IMR-90 (cell line): ENCODE results near the gene HK3. TPM values are rescaled to one million over a fixed set of nuclear protein-coding genes. Genes with fewer than 3 reads are reported as not detected.

ENCODE experiments used
- ATAC-seq: fragments of 200-7000 bp; cut with Tn5 transposase; 2 replicates; pipeline ENCODE4 v1.9.1; 2020; ENCODE audit warnings: low read depth, mild to moderate bottlenecking, moderate library complexity
- BruUV-seq: library from RNA; stranded (reverse); fragments of 400-500 nt; replicated peaks from 2 replicates; lab custom pipeline; 2021; lab: Mats Ljungman, UMichigan
- CTCF ChIA-PET: fragments of 300-600 bp; formaldehyde crosslinking; extraction: SDS; loops from one replicate; lab custom pipeline; 2021; ENCODE audit warnings: antibody characterized with exemption; lab: Yijun Ruan, JAX
- POLR2A ChIA-PET: fragments of 300-600 bp; sonication (Branson Sonifier 250); formaldehyde crosslinking; loops from one replicate; lab custom pipeline; 2022; ENCODE audit warnings: antibody characterized with exemption; ENCODE audit not compliant: unreplicated experiment; lab: Charles Lee
- DNase-seq: peaks from one replicate; pipeline ENCODE4 v3.0.0; 2013
- H2AFZ ChIP-seq: replicated peaks from 2 replicates; pipeline ENCODE3; 2013; ENCODE audit warnings: low read length, mild to moderate bottlenecking; ENCODE audit not compliant: poor library complexity
- H2AK5ac ChIP-seq: 2 replicates; pipeline ENCODE4 v1.6.1; 2013; ENCODE audit warnings: low read depth, low read length, inconsistent platforms
- H2AK9ac ChIP-seq: replicated peaks from 2 replicates; pipeline ENCODE3; 2013; ENCODE audit warnings: mild to moderate bottlenecking, low read depth, low read length, moderate library complexity; ENCODE audit not compliant: poor library complexity
- H2BK120ac ChIP-seq: 2 replicates; pipeline ENCODE4 v1.6.1; 2013; ENCODE audit warnings: low read depth, low read length, inconsistent platforms
- H2BK15ac ChIP-seq: 3 replicates; pipeline ENCODE4 v1.6.1; 2013; ENCODE audit warnings: low read depth, low read length, inconsistent platforms
- H2BK20ac ChIP-seq: 2 replicates; pipeline ENCODE4 v1.6.1; 2013; ENCODE audit warnings: low read depth, mild to moderate bottlenecking, inconsistent platforms, low read length, moderate library complexity
- H2BK5ac ChIP-seq: 2 replicates; pipeline ENCODE4 v1.6.1; 2013; ENCODE audit warnings: mild to moderate bottlenecking, low read depth, low read length, inconsistent platforms; ENCODE audit not compliant: poor library complexity, severe bottlenecking
- H3K14ac ChIP-seq: replicated peaks from 2 replicates; pipeline ENCODE4 v1.6.1; 2013; ENCODE audit warnings: low read depth, low read length, inconsistent platforms
- H3K18ac ChIP-seq: 2 replicates; pipeline ENCODE4 v1.6.1; 2013; ENCODE audit warnings: low read depth, low read length, control low read depth
- H3K23ac ChIP-seq: 2 replicates; pipeline ENCODE4 v1.6.1; 2013; ENCODE audit warnings: low read depth, low read length, inconsistent platforms
- H3K27ac ChIP-seq: 2 replicates; pipeline ENCODE4 v1.5.1; 2013; ENCODE audit warnings: mild to moderate bottlenecking, control low read depth, low read length; ENCODE audit not compliant: insufficient read depth
- H3K27me3 ChIP-seq: 2 replicates; pipeline ENCODE4 v1.6.1; 2013; ENCODE audit warnings: low read length; ENCODE audit not compliant: control insufficient read depth, insufficient read depth
- H3K36me3 ChIP-seq: 2 replicates; pipeline ENCODE4 v1.6.1; 2013; ENCODE audit warnings: low read length, mixed read lengths; ENCODE audit not compliant: control insufficient read depth, insufficient read depth
- H3K4ac ChIP-seq: 2 replicates; pipeline ENCODE4 v1.6.1; 2013; ENCODE audit warnings: low read depth, low read length, inconsistent platforms
- H3K4me1 ChIP-seq: 2 replicates; pipeline ENCODE4 v1.6.1; 2013; ENCODE audit warnings: low read length, mixed read lengths; ENCODE audit not compliant: control insufficient read depth, insufficient read depth
- H3K4me2 ChIP-seq: 2 replicates; pipeline ENCODE4 v1.6.1; 2013; ENCODE audit warnings: low read depth, mild to moderate bottlenecking, control low read depth, low read length, moderate library complexity
- H3K4me3 ChIP-seq: 2 replicates; pipeline ENCODE4 v1.5.1; 2013; ENCODE audit warnings: low read depth, mild to moderate bottlenecking, control low read depth, low read length, moderate library complexity; ENCODE audit not compliant: insufficient read depth
- H3K56ac ChIP-seq: 2 replicates; pipeline ENCODE4 v1.6.1; 2013; ENCODE audit warnings: low read length, inconsistent platforms; ENCODE audit not compliant: insufficient read depth; ENCODE audit errors: extremely low read depth
- H3K79me1 ChIP-seq, 2 experiments: 2 replicates each; pipeline ENCODE4 v1.6.1; 2013; ENCODE audit warnings: low read length in 2 of 2, inconsistent platforms in 1 of 2, low read depth in 1 of 2
- H3K9ac ChIP-seq: 2 replicates; pipeline ENCODE4 v1.6.1; 2013; ENCODE audit warnings: low read depth, low read length, control low read depth
- H3K9me1 ChIP-seq: 2 replicates; pipeline ENCODE4 v1.6.1; 2013; ENCODE audit warnings: low read length, inconsistent platforms; ENCODE audit not compliant: insufficient read depth
- H3K9me3 ChIP-seq: 2 replicates; pipeline ENCODE4 v1.6.1; 2013; ENCODE audit warnings: low read length; ENCODE audit not compliant: control insufficient read depth, insufficient read depth
- H4K20me1 ChIP-seq: 2 replicates; pipeline ENCODE4 v1.6.1; 2013; ENCODE audit warnings: low read length, inconsistent platforms; ENCODE audit not compliant: insufficient read depth
- H4K5ac ChIP-seq: 2 replicates; pipeline ENCODE4 v1.6.1; 2013; ENCODE audit warnings: mild to moderate bottlenecking, low read depth, low read length, control low read depth
- H4K8ac ChIP-seq, 2 experiments: 2 replicates each; pipeline ENCODE4 v1.6.1; 2013; ENCODE audit warnings: low read depth in 2 of 2, low read length in 2 of 2, control low read depth in 1 of 2, inconsistent platforms in 1 of 2
- H4K91ac ChIP-seq: 2 replicates; pipeline ENCODE4 v1.6.1; 2013; ENCODE audit warnings: low read depth, low read length, inconsistent platforms; ENCODE audit not compliant: insufficient read depth
- CEBPB ChIP-seq: IDR thresholded peaks from 2 replicates; pipeline ENCODE4 v1.6.1; 2012; ENCODE audit warnings: low read depth, low read length, improper control_type of control experiment
- CHD1 ChIP-seq: IDR thresholded peaks from 2 replicates; pipeline ENCODE4 v1.6.1; 2012; ENCODE audit warnings: low read depth, low read length, improper control_type of control experiment
- ELK1 ChIP-seq: fragments of 150-350 bp; IDR thresholded peaks from 2 replicates; pipeline ENCODE4 v1.6.1; 2016; ENCODE audit warnings: low read depth, mild to moderate bottlenecking, low read length, moderate library complexity, borderline replicate concordance
- FOS ChIP-seq: fragments of 150-350 bp; IDR thresholded peaks from 2 replicates; pipeline ENCODE4 v1.6.1; 2016; ENCODE audit warnings: low read depth, low read length
- MAFK ChIP-seq: IDR thresholded peaks from 2 replicates; pipeline ENCODE4 v1.6.1; 2012; ENCODE audit warnings: low read depth, low read length, improper control_type of control experiment
- MAZ ChIP-seq: IDR thresholded peaks from 2 replicates; pipeline ENCODE4 v1.6.1; 2012; ENCODE audit warnings: low read depth, mild to moderate bottlenecking, low read length, improper control_type of control experiment, moderate library complexity, borderline replicate concordance
- MXI1 ChIP-seq: IDR thresholded peaks from 2 replicates; pipeline ENCODE4 v1.6.1; 2012; ENCODE audit warnings: low read depth, mild to moderate bottlenecking, low read length, moderate library complexity, borderline replicate concordance
- NFE2L2 ChIP-seq: fragments of 150-350 bp; IDR thresholded peaks from 2 replicates; pipeline ENCODE4 v1.6.1; 2016; ENCODE audit warnings: low read depth, mild to moderate bottlenecking, low read length
- POLR2A ChIP-seq: IDR thresholded peaks from 2 replicates; pipeline ENCODE4 v1.6.1; 2012; ENCODE audit warnings: mild to moderate bottlenecking, low read depth, low read length
- RAD21 ChIP-seq: IDR thresholded peaks from 2 replicates; pipeline ENCODE4 v1.6.1; 2012; ENCODE audit warnings: low read length, improper control_type of control experiment
- RCOR1 ChIP-seq: IDR thresholded peaks from 2 replicates; pipeline ENCODE4 v1.6.1; 2012; ENCODE audit warnings: mild to moderate bottlenecking, low read length, improper control_type of control experiment; ENCODE audit not compliant: insufficient replicate concordance
- RFX5 ChIP-seq: IDR thresholded peaks from 2 replicates; pipeline ENCODE4 v1.8.0; 2012; ENCODE audit warnings: low read depth, mild to moderate bottlenecking, low read length, moderate library complexity
- SMC3 ChIP-seq: fragments of 150-350 bp; IDR thresholded peaks from 2 replicates; pipeline ENCODE4 v1.6.1; 2016; ENCODE audit warnings: low read depth, mild to moderate bottlenecking, antibody characterized with exemption, low read length, moderate library complexity
- WGBS, 2 experiments: methylation state at CpG; one replicate each; pipeline versions ENCODE4 v1.1.5 to v1.1.7; 2013; ENCODE audit warnings: missing lambda C conversion rate in 2 of 2; ENCODE audit not compliant: insufficient read length in 1 of 2; ENCODE audit errors: extremely low coverage in 2 of 2; 5-methylcytosine and 5-hydroxymethylcytosine counted together
- dilution Hi-C: fragments of 300-500 bp; cut with HindIII; formaldehyde crosslinking; loops from one replicate; pipeline ENCODE4 v1.14.3; 2018; ENCODE audit warnings: low sequenced_read_pairs; ENCODE audit not compliant: unreplicated experiment
- in situ Hi-C: fragments of 300-500 bp; cut with MboI; formaldehyde crosslinking; loops from 3 replicates; pipeline ENCODE4 v1.14.3; 2019; ENCODE audit warnings: low sequenced_read_pairs, inconsistent platforms, mixed read lengths
- intact Hi-C: fragments of 100-400 bp; cut with micrococcal nuclease; formaldehyde crosslinking; loops from 2 replicates; pipeline ENCODE4 v1.10.0; 2022
- polyA plus RNA-seq, 3 experiments: library from polyadenylated mRNA; depleted of rRNA; stranded (reverse); fragments of >200 nt; gene quantifications; 2 replicates each; pipeline ENCODE4 v1.2.3, GENCODE V29; 2012; ENCODE audit warnings: low replicate concordance in 1 of 3
- total RNA-seq: library from RNA; depleted of rRNA; stranded (reverse); fragments of >200 nt; gene quantifications from 2 replicates; pipeline ENCODE4 v1.2.3, GENCODE V29; 2012

HK3 gene
- total and polyA plus RNA-seq, 2 of the 4 experiments (the other 2 are of a cell fraction), result not detected

- H3K4me1 ChIP-seq, result no peaks in the 10 kb centered on the region
- no peak overlapping the region for H3K23ac ChIP-seq
- dilution Hi-C loops, result no loop called here
- H3K18ac ChIP-seq, result no peak overlapping the region
- H2AK9ac ChIP-seq, result no peak overlapping the region
- no peaks in the 10 kb centered on the region for H3K27me3 ChIP-seq
- no peak for TF ChIP-seq POLR2A
- TF ChIP-seq MAZ, result no peak
- TF ChIP-seq FOS, result no peak
- TF ChIP-seq RAD21, result no peak
- TF ChIP-seq RFX5, result no peak
- TF ChIP-seq RCOR1, result no peak
- TF ChIP-seq MXI1, result no peak
- TF ChIP-seq MAFK, result no peak
- TF ChIP-seq CHD1, result no peak
- TF ChIP-seq ELK1, result no peak
- no peak for TF ChIP-seq NFE2L2
- TF ChIP-seq SMC3, result no peak
- TF ChIP-seq CEBPB, result no peak
- H4K5ac ChIP-seq, result no peak overlapping the region
- H3K4me2 ChIP-seq, result no peak overlapping the region
- POLR2A ChIA-PET, result no interaction called here
- H2BK5ac ChIP-seq, result no peak overlapping the region
- WGBS, 2 experiments, result no CpG with 5 or more reads among the region's 5 CpGs
- H3K14ac ChIP-seq, result no peak overlapping the region
- intact Hi-C loops, result no loop called here
- no peak overlapping the region for H4K91ac ChIP-seq
- no peak overlapping the region for H4K8ac ChIP-seq
- no peak overlapping the region for H3K27ac ChIP-seq
- H3K4ac ChIP-seq, result no peak overlapping the region
- no peaks in the 10 kb centered on the region for H3K9me3 ChIP-seq
- no TSS peak for BruUV-seq
- CTCF ChIA-PET, result no interaction called here
- H2AK5ac ChIP-seq, result no peak overlapping the region
- H3K4me3 ChIP-seq, result no peak overlapping the region
- H2BK20ac ChIP-seq, result no peak overlapping the region
- no peak overlapping the region for H3K56ac ChIP-seq
- peaks cover 33% of the 10 kb centered on the region for H3K36me3 ChIP-seq
- H2BK15ac ChIP-seq, result no peak overlapping the region
- DNase-seq (no peak), ATAC-seq (no peak)
- H3K79me1 ChIP-seq, result peaks cover 11 to 14% of the 10 kb centered on the region in 2 experiments
- in situ Hi-C loops, result no loop called here
- no peaks in the 10 kb centered on the region; the same call in 1 of the 2 replicates for H4K20me1 ChIP-seq
- H2AFZ ChIP-seq, result no peak overlapping the region
- H3K9me1 ChIP-seq, result peaks cover 5% of the 10 kb centered on the region; the same call in 1 of the 2 replicates
- H2BK120ac ChIP-seq, result no peak overlapping the region
- H3K9ac ChIP-seq, result no peak overlapping the region
Observed at GRCh38 chr5:176908675-176909368, 9.7 kb upstream of the HK3 start.
